ENCODE data around the gene PPP1R7. TPM values are rescaled to one million over a fixed set of nuclear protein-coding genes. Genes with fewer than 3 reads are reported as not detected.
A peak's percentile ranks its signal among the peaks of the same experiment; 100 is the strongest.

Gene PPP1R7
- total RNA-seq, 1 experiment from 2014 or later = 65.4 TPM

DNA sequence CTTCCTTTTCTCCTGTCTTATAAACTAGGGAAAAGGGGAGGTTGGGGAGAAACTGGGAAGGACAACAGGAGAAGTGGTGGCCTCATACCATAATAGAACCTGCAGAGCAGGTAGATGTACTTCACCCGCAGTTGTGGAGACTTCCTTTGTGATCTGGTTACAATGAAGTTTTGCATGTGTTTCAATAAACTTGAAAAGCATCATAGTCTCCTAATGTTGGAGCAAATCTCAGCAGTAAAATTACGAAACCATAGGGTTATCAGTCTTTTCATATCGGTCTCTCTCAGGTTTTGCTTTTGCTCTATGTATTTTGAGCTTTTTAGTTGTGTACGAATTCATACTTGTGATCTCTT, 68.7 kb downstream of the PPP1R7 start:
- TF ChIP-seq CTCF (IDR thresholded peaks at IDR 0.05; ENCODE audit: unreplicated experiment) = no peak
- Mint-ChIP-seq H3K9me3 (ENCODE audit: low read depth, unreplicated experiment) (no peaks in the 10 kb centered on the region), H3K27ac (ENCODE audit: unreplicated experiment) (peak overlapping the region; percentile 64), H3K27me3 (ENCODE audit: unreplicated experiment) (peaks cover 24% of the 10 kb centered on the region), H3K36me3 (ENCODE audit: insufficient read depth, unreplicated experiment) (peaks cover 60% of the 10 kb centered on the region), H3K4me3 (ENCODE audit: low read depth, unreplicated experiment) (peak overlapping the region; percentile 81), H3K4me1 (ENCODE audit: low read depth, unreplicated experiment) (peaks cover 13% of the 10 kb centered on the region)
- BruUV-seq (replicated peaks) = TSS peak; percentile 56
- CTCF ChIA-PET = interaction anchor here (0.6 to 1.0 kb wide), 3 partner anchors 40 to 141 kb away, joined by 3 read pairs; no protein-coding TSS in a partner anchor
- DNase-seq = no peak
- intact Hi-C loops (cut with micrococcal nuclease; ENCODE audit: unreplicated experiment) = no loop called here

GRCh38 chr2:241219856-241220356, 69.6 kb downstream of the PPP1R7 start:
- no peak for TF ChIP-seq CTCF (IDR thresholded peaks at IDR 0.05; ENCODE audit: unreplicated experiment)
- Mint-ChIP-seq H3K27me3 (ENCODE audit: unreplicated experiment) (peaks cover 14% of the 10 kb centered on the region), H3K27ac (ENCODE audit: unreplicated experiment) (no peak overlapping the region), H3K9me3 (ENCODE audit: low read depth, unreplicated experiment) (no peaks in the 10 kb centered on the region), H3K4me1 (ENCODE audit: low read depth, unreplicated experiment) (peaks cover 13% of the 10 kb centered on the region), H3K36me3 (ENCODE audit: insufficient read depth, unreplicated experiment) (peaks cover 69% of the 10 kb centered on the region), H3K4me3 (ENCODE audit: low read depth, unreplicated experiment) (peak overlapping the region; percentile 81)
- no TSS peak for BruUV-seq (replicated peaks)
- DNase-seq = no peak
- intact Hi-C loops (cut with micrococcal nuclease; ENCODE audit: unreplicated experiment) = no loop called here
- CTCF ChIA-PET = no interaction called here

GRCh38 chr2:241223211-241224017, 73.1 kb downstream of the PPP1R7 start:
- H3K4me3 Mint-ChIP-seq (ENCODE audit: low read depth, unreplicated experiment) = no peak overlapping the region
- no peak overlapping the region for H3K27ac Mint-ChIP-seq (ENCODE audit: unreplicated experiment)
- BruUV-seq (replicated peaks) = no TSS peak
- intact Hi-C loops (cut with micrococcal nuclease; ENCODE audit: unreplicated experiment) = no loop called here
- CTCF ChIA-PET = no interaction called here
- H3K9me3 Mint-ChIP-seq (ENCODE audit: low read depth, unreplicated experiment) = no peaks in the 10 kb centered on the region
- no peaks in the 10 kb centered on the region for H3K27me3 Mint-ChIP-seq (ENCODE audit: unreplicated experiment)
- peaks cover 13% of the 10 kb centered on the region for H3K4me1 Mint-ChIP-seq (ENCODE audit: low read depth, unreplicated experiment)
- no peak for TF ChIP-seq CTCF (IDR thresholded peaks at IDR 0.05; ENCODE audit: unreplicated experiment)
- DNase-seq = no peak
- peaks cover 79% of the 10 kb centered on the region for H3K36me3 Mint-ChIP-seq (ENCODE audit: insufficient read depth, unreplicated experiment)

- no peak for DNase-seq
- no peaks in the 10 kb centered on the region for H3K27me3 Mint-ChIP-seq (ENCODE audit: unreplicated experiment)
These were observed 74.0 kb downstream of the PPP1R7 start for GRCh38 chr2:241224018-241224850.

More at GRCh38 chr2:241224018-241224850, 74.0 kb downstream of the PPP1R7 start:
- peaks cover 77% of the 10 kb centered on the region for H3K36me3 Mint-ChIP-seq (ENCODE audit: insufficient read depth, unreplicated experiment)
- intact Hi-C loops (cut with micrococcal nuclease; ENCODE audit: unreplicated experiment) = no loop called here
- peak overlapping the region; percentile 20 for H3K27ac Mint-ChIP-seq (ENCODE audit: unreplicated experiment)
- CTCF ChIA-PET = no interaction called here
- no peak for TF ChIP-seq CTCF (IDR thresholded peaks at IDR 0.05; ENCODE audit: unreplicated experiment)
- H3K4me1 Mint-ChIP-seq (ENCODE audit: low read depth, unreplicated experiment) = peaks cover 10% of the 10 kb centered on the region
- BruUV-seq (replicated peaks) = no TSS peak
- H3K4me3 Mint-ChIP-seq (ENCODE audit: low read depth, unreplicated experiment) = no peak overlapping the region
- no peaks in the 10 kb centered on the region for H3K9me3 Mint-ChIP-seq (ENCODE audit: low read depth, unreplicated experiment)
